HUES64 (cell line): Measurements from ENCODE around the gene SPATS2L. TPM values are rescaled to one million over a fixed set of nuclear protein-coding genes. Genes with fewer than 3 reads are reported as not detected.

Source experiments
- H3K27ac ChIP-seq: 2 replicates; pipeline ENCODE4 v1.7.0; 2013; ENCODE audit warnings: low read depth, low read length, inconsistent platforms
- H3K27me3 ChIP-seq: 2 replicates; pipeline ENCODE4 v1.6.1; 2013; ENCODE audit warnings: mild to moderate bottlenecking, low read length; ENCODE audit not compliant: insufficient read depth
- H3K36me3 ChIP-seq: 2 replicates; pipeline ENCODE4 v1.6.1; 2013; ENCODE audit warnings: mild to moderate bottlenecking, low read length; ENCODE audit not compliant: insufficient read depth
- H3K4me1 ChIP-seq: 2 replicates; pipeline ENCODE4 v1.6.1; 2013; ENCODE audit warnings: mild to moderate bottlenecking, low read length, moderate library complexity; ENCODE audit not compliant: insufficient read depth
- H3K4me3 ChIP-seq: 2 replicates; pipeline ENCODE4 v1.5.1; 2013; ENCODE audit warnings: mild to moderate bottlenecking, low read length, moderate library complexity
- H3K9ac ChIP-seq: 2 replicates; pipeline ENCODE4 v1.6.1; 2013; ENCODE audit warnings: mild to moderate bottlenecking, low read depth, low read length
- H3K9me3 ChIP-seq: 2 replicates; pipeline ENCODE4 v1.6.1; 2013; ENCODE audit warnings: low read depth, low read length; ENCODE audit not compliant: insufficient read depth
- WGBS: fragments of 150-250, 120-280 bp; methylation state at CpG from one replicate; pipeline ENCODE4 v1.1.7; 2013; ENCODE audit warnings: missing lambda C conversion rate; 5-methylcytosine and 5-hydroxymethylcytosine counted together
- polyA plus RNA-seq, 2 experiments: library from polyadenylated mRNA; stranded (reverse); fragments of 50-300 nt; gene quantifications; one replicate each; pipeline ENCODE4 v1.2.3, GENCODE V29; 2013

SPATS2L gene
- polyA plus RNA-seq (2013, experiment 1 of 2): 96.4 TPM
- 91.2 TPM for polyA plus RNA-seq (2013, experiment 2 of 2)

- Histone ChIP-seq H3K9ac (peak within 1 kb of the TSS; percentile 77), H3K27ac (peak within 1 kb of the TSS; percentile 67), H3K4me3 (peak within 1 kb of the TSS; percentile 74), H3K36me3 (no peaks in the 10 kb centered on the region), H3K4me1 (peaks cover 38% of the 10 kb centered on the region), H3K9me3 (no peaks in the 10 kb centered on the region), H3K27me3 (peaks cover 21% of the 10 kb centered on the region; the same call in 1 of the 2 replicates)
- WGBS: under 1% methylated on average over 69 of the region's 69 CpGs
Measured at GRCh38 chr2:200306196-200306930, at the start of gene SPATS2L. TSS of gene SPATS2L (plus strand) at chr2:200306693. CDS start at chr2:200389245, 82,552 bp downstream.

GRCh38 chr2:200257570-200257969 lies 48.9 kb upstream of the SPATS2L start:
- peaks cover 11% of the 10 kb centered on the region; the same call in 1 of the 2 replicates for H3K4me1 ChIP-seq
- no peaks in the 10 kb centered on the region for H3K36me3 ChIP-seq
- H3K27me3 ChIP-seq: no peaks in the 10 kb centered on the region
- no peak overlapping the region for H3K4me3 ChIP-seq
- H3K9ac ChIP-seq: no peak overlapping the region
- H3K27ac ChIP-seq: no peak overlapping the region
- WGBS: 91% methylated on average over 6 of the region's 6 CpGs
- no peaks in the 10 kb centered on the region for H3K9me3 ChIP-seq

- 90% methylated on average over 5 of the region's 5 CpGs for WGBS
- Histone ChIP-seq H3K9ac (no peak overlapping the region), H3K9me3 (peaks cover 4% of the 10 kb centered on the region; the same call in 1 of the 2 replicates), H3K4me1 (peaks cover 8% of the 10 kb centered on the region; the same call in 1 of the 2 replicates), H3K27me3 (no peaks in the 10 kb centered on the region), H3K27ac (no peak overlapping the region), H3K36me3 (no peaks in the 10 kb centered on the region), H3K4me3 (no peak overlapping the region)
Measured at GRCh38 chr2:200258081-200258480, 48.4 kb upstream of the SPATS2L start.

GRCh38 chr2:200258881-200259576 lies 47.5 kb upstream of the SPATS2L start:
- Histone ChIP-seq H3K9ac (no peak overlapping the region), H3K27me3 (no peaks in the 10 kb centered on the region), H3K27ac (no peak overlapping the region), H3K36me3 (no peaks in the 10 kb centered on the region), H3K4me1 (0 out of 2 replicates have a peak, but pooled peaks cover 5% of the 10 kb centered on the region), H3K9me3 (peaks cover 4% of the 10 kb centered on the region; the same call in 1 of the 2 replicates), H3K4me3 (no peak overlapping the region)
- 93% methylated on average over 7 of the region's 7 CpGs for WGBS

GRCh38 chr2:200259577-200259957 lies 46.9 kb upstream of the SPATS2L start:
- Histone ChIP-seq H3K36me3 (no peaks in the 10 kb centered on the region), H3K4me3 (no peak overlapping the region), H3K9ac (no peak overlapping the region), H3K9me3 (peaks cover 4% of the 10 kb centered on the region; the same call in 1 of the 2 replicates), H3K27me3 (no peaks in the 10 kb centered on the region), H3K4me1 (0 out of 2 replicates have a peak, but pooled peaks cover 5% of the 10 kb centered on the region), H3K27ac (no peak overlapping the region)
- 94% methylated on average over 5 of the region's 5 CpGs for WGBS

GRCh38 chr2:200262047-200262446 lies 44.4 kb upstream of the SPATS2L start:
- H3K4me1 ChIP-seq: 0 out of 2 replicates have a peak, but pooled peaks cover 5% of the 10 kb centered on the region
- WGBS: 95% methylated on average over 2 of the region's 2 CpGs
- peaks cover 4% of the 10 kb centered on the region; the same call in 1 of the 2 replicates for H3K9me3 ChIP-seq

GRCh38 chr2:200263279-200263678 lies 43.2 kb upstream of the SPATS2L start:
- H3K36me3 ChIP-seq: no peaks in the 10 kb centered on the region
- no peak overlapping the region for H3K4me3 ChIP-seq
- H3K9ac ChIP-seq: no peak overlapping the region
- 0 out of 2 replicates have a peak, but pooled peaks cover 5% of the 10 kb centered on the region for H3K4me1 ChIP-seq
- H3K27me3 ChIP-seq: no peaks in the 10 kb centered on the region
- no peak overlapping the region for H3K27ac ChIP-seq
- peaks cover 4% of the 10 kb centered on the region; the same call in 1 of the 2 replicates for H3K9me3 ChIP-seq
- WGBS: 100% methylated on average over 1 of the region's 1 CpG

More at GRCh38 chr2:200262047-200262446, 44.4 kb upstream of the SPATS2L start:
- H3K9ac ChIP-seq: no peak overlapping the region
- no peaks in the 10 kb centered on the region for H3K36me3 ChIP-seq
- no peaks in the 10 kb centered on the region for H3K27me3 ChIP-seq
- H3K4me3 ChIP-seq: no peak overlapping the region
- H3K27ac ChIP-seq: no peak overlapping the region

GRCh38 chr2:200264631-200265030 lies 41.9 kb upstream of the SPATS2L start:
- H3K9ac ChIP-seq: no peak overlapping the region
- peaks cover 4% of the 10 kb centered on the region; the same call in 1 of the 2 replicates for H3K9me3 ChIP-seq
- H3K27me3 ChIP-seq: no peaks in the 10 kb centered on the region
- WGBS: 90% methylated on average over 2 of the region's 2 CpGs
- H3K4me3 ChIP-seq: no peak overlapping the region
- no peaks in the 10 kb centered on the region for H3K36me3 ChIP-seq
- H3K27ac ChIP-seq: no peak overlapping the region
- no peaks in the 10 kb centered on the region for H3K4me1 ChIP-seq

GRCh38 chr2:200266406-200266805 lies 40.1 kb upstream of the SPATS2L start:
- WGBS: 94% methylated on average over 5 of the region's 5 CpGs
- H3K4me3 ChIP-seq: no peak overlapping the region

GRCh38 chr2:200267350-200267749 lies 39.1 kb upstream of the SPATS2L start:
- Histone ChIP-seq H3K36me3 (no peaks in the 10 kb centered on the region), H3K9ac (no peak overlapping the region), H3K4me1 (no peaks in the 10 kb centered on the region), H3K9me3 (peaks cover 4% of the 10 kb centered on the region; the same call in 1 of the 2 replicates), H3K27ac (no peak overlapping the region), H3K27me3 (no peaks in the 10 kb centered on the region), H3K4me3 (no peak overlapping the region)
- WGBS: 100% methylated on average over 1 of the region's 2 CpGs

More at GRCh38 chr2:200266406-200266805, 40.1 kb upstream of the SPATS2L start:
- no peaks in the 10 kb centered on the region for H3K27me3 ChIP-seq
- H3K4me1 ChIP-seq: no peaks in the 10 kb centered on the region
- no peaks in the 10 kb centered on the region for H3K36me3 ChIP-seq
- peaks cover 4% of the 10 kb centered on the region; the same call in 1 of the 2 replicates for H3K9me3 ChIP-seq
- H3K9ac ChIP-seq: no peak overlapping the region
- no peak overlapping the region for H3K27ac ChIP-seq

GRCh38 chr2:200270732-200271131 lies 35.8 kb upstream of the SPATS2L start:
- Histone ChIP-seq H3K36me3 (no peaks in the 10 kb centered on the region), H3K9ac (no peak overlapping the region), H3K9me3 (no peaks in the 10 kb centered on the region), H3K4me1 (peaks cover 18% of the 10 kb centered on the region), H3K27ac (no peak overlapping the region), H3K4me3 (no peak overlapping the region), H3K27me3 (no peaks in the 10 kb centered on the region)
- 83% methylated on average over 1 of the region's 1 CpG for WGBS
